Ammon's horn (tissue), 1 donor: ENCODE measurements around the gene MEX3A.

ENCODE experiments used
- DNase-seq: peaks from one replicate; pipeline ENCODE4 v3.0.0-alpha.2; 2016; ENCODE audit warnings: low spot score

The MEX3A gene

GRCh38 chr1:156102633-156103511, 20.6 kb upstream of the MEX3A start:
- DNase-seq = no peak

DNA sequence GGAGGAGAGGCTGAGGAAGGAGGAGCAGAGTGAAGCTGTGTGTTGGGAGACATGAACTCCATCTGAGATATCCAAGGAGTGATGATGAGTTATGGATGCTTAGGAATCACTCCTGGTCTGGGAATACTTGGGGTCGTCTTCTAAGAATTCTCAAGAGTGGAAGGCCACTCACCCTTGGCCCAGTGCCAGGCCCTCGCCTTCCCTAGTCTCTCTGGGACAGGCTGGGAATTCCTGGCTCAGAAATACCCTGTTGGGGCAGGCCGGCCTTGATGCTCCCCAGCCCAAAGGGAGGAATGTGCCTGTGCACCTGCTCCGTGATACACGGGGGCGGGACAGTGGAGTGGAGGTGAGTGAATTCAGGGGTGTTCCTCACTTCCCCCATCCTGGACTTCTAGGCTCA, 19.6 kb upstream of the MEX3A start:
- no peak for DNase-seq

DNA sequence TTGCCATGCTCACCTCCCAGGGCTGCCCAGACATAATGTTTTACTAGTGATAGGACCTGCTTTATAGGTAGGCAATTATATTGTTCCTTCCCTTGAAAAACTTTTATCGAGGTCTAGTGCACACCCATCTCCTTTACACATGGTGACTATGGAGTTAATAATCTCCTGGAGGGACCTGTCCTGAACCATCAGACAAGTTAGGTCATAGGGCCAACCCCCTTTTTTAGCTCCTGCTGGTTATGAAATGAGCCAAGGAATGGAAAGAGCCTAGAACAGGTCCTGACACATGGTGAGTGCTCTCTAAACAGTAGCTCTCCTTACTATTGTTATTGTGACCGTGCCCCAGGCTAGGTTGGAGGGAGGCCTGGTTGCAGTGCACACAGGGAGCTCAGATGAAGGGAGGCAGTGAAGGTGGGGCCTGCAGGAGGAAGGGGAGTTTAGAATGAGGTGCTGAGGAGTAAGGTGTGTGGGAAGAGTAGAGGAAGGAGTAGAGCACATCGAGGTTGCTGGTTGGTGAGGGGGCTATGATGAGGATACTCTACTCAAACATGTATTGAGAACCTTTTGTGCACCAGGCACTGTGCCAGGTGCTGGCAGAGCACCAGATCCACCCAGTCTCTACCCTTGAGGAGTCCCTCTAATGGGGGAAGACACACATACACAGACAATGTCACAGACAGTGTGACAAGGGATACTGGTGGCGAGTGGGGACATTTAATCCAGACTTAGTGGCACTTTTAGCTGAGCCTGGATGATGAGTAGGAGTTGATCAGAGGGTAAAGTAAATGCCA, 18.1 kb upstream of the MEX3A start:
- no peak for DNase-seq

DNA sequence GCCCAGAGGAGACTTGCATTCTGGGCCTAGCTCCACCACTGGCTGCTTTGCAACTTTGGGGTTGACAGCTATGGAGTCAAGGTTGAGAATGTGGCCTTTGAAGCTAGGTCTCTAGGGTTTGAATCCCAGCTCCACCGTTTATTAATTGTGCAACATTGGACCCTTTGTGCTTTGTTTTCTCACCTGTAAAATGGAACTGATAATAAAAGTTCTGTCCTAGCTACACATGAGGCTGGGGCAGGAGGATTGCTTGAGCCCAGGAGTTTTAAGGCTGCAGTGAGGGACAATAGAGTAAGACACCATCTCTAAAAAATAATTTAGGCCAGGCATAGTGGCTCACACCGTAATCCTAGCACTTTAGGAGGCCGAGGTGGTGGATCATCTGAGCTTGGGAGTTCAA, 17.0 kb upstream of the MEX3A start:
- DNase-seq = no peak

DNA sequence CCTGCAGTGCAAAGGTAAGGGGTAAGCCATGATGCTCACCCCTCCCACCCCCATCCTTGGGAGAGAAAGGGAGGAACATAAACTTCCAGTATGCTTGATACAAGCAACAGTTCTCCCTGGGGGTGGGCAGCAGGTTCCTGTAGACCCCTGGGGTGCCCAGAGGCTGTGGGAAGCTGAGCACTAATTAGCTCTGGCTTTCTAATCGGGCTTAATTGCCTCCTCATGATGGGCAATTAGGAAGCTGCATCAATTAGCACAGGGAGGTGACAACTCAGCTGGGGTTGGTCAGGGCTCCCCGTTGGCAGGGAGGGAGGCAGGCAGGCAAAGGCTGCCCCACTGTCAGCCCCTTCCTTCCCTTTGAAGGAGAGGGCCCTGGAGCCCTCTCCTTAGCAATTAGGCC, 16.5 kb upstream of the MEX3A start:
- DNase-seq = no peak

- DNase-seq = no peak
Measured at GRCh38 chr1:156097499-156098178, 15.4 kb upstream of the MEX3A start.

DNA sequence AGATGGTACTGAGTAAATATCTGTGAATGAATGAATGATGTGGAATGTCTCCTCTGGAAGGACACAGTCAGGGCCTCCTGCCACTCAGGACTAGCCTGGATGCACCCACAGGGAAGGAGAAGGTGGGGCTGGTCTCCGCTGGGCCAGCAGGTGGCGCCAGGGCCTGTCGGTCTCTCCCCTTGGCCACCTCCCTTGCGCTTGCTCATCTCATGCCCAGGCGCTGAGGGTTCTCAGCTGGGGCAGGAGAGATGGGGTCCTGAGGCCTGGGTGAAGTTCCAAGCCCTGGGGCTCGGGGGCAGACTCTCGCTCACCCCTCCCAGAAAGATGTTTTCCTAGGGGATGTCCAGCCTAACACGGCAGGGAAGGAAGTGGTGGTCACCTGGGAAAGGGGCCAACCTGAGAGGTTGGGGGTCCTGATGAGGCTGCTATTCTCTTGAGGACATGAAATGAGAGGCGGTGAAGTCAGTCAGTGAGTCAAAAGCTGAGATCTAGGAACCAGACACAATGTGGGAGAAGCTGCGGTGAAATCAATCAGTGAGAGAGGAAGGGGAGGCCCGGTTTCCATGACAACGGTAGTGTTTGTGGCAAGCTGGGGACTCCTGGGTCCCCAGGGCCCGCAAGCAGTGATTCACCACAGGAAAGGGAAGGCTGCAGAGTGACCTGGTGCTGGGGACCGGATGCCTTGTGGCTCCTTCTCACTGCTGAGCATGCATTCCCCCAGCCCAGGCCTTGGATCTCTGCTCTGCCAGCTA, 14.6 kb upstream of the MEX3A start:
- peak; percentile 93 for DNase-seq

GRCh38 chr1:156095906-156096508, 13.7 kb upstream of the MEX3A start:
- DNase-seq = no peak

DNA sequence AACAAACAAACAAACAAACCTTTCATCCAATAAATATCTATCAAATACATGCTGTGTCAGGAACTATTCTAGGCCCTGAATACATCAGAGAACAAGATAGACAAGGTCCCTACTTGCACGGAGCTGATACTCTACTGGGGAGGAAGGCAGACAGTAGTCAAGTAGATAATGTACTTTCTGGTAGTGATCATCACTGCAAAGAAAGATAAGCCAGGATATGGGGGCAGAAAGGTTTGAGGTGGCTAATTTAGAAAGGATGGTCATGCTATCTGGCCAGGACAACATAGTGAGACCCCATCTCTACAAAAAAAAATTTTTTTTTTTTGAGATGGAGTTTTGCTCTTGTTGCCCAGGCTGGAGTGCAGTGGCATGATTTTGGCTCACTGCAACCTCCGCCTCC, 9.3 kb upstream of the MEX3A start:
- no peak for DNase-seq

GRCh38 chr1:156090840-156091188, 8.5 kb upstream of the MEX3A start:
- peak; percentile 87 for DNase-seq

GRCh38 chr1:156090138-156090839, 8.0 kb upstream of the MEX3A start:
- DNase-seq = peak; percentile 48

DNA sequence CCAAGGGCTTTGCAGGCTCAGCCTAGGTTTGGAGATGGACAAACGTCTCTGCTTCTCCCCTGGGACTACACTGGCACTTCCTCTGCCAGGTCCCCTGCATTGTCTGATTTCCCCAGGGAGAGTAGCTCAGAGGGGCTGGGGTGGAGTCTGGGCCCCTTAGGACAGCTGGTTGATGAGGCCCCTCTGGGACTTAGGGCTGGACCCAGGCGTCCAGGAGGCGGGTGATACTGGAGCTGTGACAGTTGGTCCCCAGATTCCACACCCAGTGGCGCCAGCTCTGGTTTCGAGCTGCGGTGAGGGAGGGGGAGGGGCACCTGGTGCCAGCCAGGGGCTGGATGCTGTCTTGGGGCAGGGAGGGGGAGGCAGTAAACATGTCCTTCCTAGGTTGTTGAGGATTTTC, 7.4 kb upstream of the MEX3A start:
- DNase-seq = no peak

- DNase-seq = no peak
Measured at GRCh38 chr1:156086256-156086662, 4.0 kb upstream of the MEX3A start.

DNA sequence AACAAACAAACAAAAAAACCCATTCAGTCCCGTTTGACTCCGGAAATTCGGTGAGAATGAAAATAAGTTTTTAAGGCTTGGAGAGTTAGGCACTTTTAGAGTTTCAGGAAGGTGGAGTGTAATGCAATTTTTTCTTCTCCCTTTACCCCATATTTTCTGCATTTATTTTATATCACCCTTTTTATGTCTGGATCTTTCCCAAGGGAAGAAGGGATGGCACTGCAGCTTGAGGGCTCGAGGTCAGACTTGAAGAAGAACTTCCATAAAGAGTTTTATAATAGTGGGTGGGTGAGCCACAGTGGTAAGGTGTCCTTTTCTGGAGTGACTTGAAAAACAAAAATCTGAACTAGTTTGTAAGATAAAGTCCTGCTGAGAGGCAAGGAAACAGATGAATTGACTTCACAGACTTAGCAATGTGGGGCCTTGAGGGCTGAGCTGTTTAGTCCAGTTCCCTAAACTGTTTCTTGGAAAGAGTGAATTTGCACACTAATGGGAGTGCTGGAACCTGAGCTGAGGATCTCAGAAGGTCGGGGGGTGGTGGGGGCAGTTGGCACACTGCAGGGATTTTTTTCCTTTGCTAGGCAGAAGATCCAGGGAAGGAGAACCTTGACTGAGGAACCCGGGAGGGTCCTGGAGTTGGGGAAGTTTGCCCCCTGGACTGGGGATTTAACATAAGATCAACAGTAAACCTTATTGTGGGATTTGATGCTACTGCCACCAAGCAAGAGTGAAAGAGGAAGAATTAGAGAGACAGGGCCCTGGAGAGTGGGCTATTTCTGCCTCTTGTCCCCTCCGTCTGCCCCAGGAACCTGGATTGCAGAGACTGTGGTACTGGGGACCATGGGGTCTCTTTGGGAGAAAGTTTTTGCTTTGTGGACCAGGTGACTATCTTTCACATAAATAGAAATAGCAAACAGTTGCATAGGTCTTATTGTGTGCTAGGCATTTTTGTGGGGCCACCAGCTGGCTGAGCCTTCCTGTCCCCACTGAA, 1.8 kb upstream of the MEX3A start:
- no peak for DNase-seq

DNA sequence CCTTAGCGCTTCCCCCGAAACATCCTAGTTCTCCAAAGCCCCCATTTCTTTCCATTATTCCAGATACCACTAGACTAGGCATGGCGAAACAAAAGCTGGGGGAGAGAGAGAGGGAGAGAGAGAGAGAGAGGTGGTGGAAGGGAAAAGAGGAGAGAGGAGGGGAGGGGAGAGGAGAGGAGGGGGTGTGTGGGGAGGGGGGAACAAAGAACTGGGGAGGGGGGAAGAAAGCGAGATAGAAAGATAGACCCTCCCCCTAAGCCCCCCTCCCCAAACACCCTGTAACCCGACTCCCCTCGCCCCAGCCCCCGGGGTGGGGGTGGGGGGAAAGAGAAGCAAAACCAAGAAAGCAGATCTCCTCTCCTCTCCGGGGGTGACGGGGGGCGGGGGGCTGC, 352 bp downstream of the MEX3A start:
- DNase-seq = no peak

- DNase-seq = no peak
Measured at GRCh38 chr1:156081180-156081916, 917 bp downstream of the MEX3A start.

DNA sequence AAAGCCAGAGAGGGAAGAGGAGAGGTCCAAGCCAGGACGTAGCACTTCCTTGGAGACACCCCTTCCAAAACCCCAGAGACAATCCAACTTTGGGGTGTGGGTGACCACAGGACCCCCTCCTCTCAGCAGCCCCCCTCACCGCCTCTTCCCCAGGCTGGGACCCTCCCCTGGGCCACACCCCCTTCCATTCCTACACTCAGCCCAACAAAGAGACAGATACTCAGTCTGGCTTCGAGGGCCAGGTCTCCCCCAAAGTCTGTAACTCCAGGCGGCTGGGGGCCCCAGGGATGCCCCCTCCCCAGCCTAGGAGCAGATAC, 1.4 kb downstream of the MEX3A start:
- no peak for DNase-seq

DNA sequence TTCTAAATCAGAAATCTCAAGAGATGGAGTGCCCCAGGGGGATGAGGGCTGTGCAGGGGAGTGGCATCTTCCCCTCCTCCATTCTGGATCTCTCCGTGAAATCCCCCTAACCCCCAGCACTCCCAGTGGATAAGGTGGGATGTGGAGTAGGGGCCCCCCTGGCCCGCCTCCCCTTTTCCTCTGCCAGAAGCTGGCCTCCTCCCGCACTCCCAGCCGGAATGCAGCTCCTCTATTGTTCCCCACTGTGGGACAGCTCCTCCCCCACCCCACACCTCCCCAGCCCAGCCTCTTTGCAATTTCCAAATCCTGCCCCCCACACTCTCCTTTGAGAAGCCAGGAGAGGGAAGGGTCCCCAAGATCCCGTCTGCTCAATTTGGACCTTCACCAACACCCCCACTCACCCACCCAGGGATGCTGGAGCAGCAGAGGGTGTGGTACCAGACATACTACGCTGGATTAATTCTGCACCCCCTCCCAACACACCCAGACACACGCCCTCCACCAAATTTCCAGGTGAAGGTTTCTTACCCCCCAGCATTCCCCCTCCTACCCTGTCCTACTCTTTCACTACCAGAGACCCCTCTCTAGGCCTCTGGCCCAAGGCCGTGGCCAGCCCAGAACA, 1.9 kb downstream of the MEX3A start:
- DNase-seq = no peak

DNA sequence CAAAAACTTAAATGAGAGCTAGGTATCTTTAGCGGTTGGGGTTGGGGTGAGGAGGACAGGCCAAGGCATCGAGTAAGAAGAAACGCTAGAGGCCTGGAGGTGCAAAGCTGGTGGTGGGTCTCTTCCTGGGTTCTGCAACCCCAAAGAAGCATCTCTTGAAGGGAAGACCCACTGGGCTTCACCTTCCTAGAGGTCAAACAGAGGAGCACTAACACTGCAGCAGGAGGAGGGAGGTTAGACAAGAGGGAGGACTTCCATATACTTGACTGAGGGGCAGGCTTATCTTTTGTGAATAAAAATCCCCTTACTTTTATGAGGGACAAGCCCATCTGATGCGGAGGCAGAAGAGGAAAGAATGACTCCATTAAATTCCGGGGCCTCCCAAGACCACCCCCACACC, 2.5 kb downstream of the MEX3A start:
- no peak for DNase-seq
